K562 (cell line): Measurements from ENCODE around the gene ZER1. TPM values are rescaled to one million over a fixed set of nuclear protein-coding genes. Genes with fewer than 3 reads are reported as not detected.

Experiments
- EHMT2 ChIP-seq: fragments of 450-650 bp; IDR thresholded peaks from 2 replicates; pipeline ENCODE4 v1.6.1; 2018; ENCODE audit warnings: antibody characterized with exemption
- ESRRA ChIP-seq: fragments of 450-650 bp; IDR thresholded peaks from 2 replicates; pipeline ENCODE4 v1.6.1; 2014; ENCODE audit warnings: low read depth, mild to moderate bottlenecking, moderate library complexity, borderline replicate concordance
- ETV1 ChIP-seq: fragments of 450-650 bp; conservative IDR thresholded peaks from 2 replicates; pipeline ENCODE4 v1.6.1; 2016; ENCODE audit warnings: missing genetic modification characterization, control low read depth, low read depth, missing compliant biosample characterization
- FIP1L1 ChIP-seq: fragments of 200-400 bp; formaldehyde crosslinking; IDR thresholded peaks from 2 replicates; pipeline ENCODE4 v1.6.1; 2018; ENCODE audit warnings: mild to moderate bottlenecking, low read depth, low read length; ENCODE audit not compliant: poor library complexity, severe bottlenecking
- HMGN3 ChIP-seq: IDR thresholded peaks from 2 replicates; pipeline ENCODE4 v1.6.1; 2011; ENCODE audit warnings: borderline replicate concordance, low read depth, mild to moderate bottlenecking, mixed read lengths, low read length; ENCODE audit not compliant: insufficient read length; ENCODE audit errors: extremely low read depth
- HNRNPH1 ChIP-seq: fragments of 200-400 bp; formaldehyde crosslinking; optimal IDR thresholded peaks from 2 replicates; pipeline ENCODE3; 2017; ENCODE audit warnings: low read depth, mild to moderate bottlenecking, low read length, moderate library complexity
- JUN ChIP-seq, 2 experiments: sonication (generic) in 1 of 2; formaldehyde crosslinking in 1 of 2; IDR thresholded peaks; 2 replicates each; pipeline versions ENCODE4 v1.6.1 to v1.8.0; 2012 to 2022; ENCODE audit warnings: borderline replicate concordance in 2 of 2, mild to moderate bottlenecking in 2 of 2, improper control_type of control experiment in 1 of 2, low read depth in 1 of 2, low read length in 1 of 2, missing genetic modification reagents in 1 of 2
- KLF6 ChIP-seq: fragments of 250-450 bp; sonication (Bioruptor Pico); IDR thresholded peaks from 2 replicates; pipeline ENCODE4 v1.4.0; 2020; ENCODE audit warnings: mild to moderate bottlenecking, moderate library complexity, borderline replicate concordance
- MEIS2 ChIP-seq: fragments of 450-650 bp; IDR thresholded peaks from 2 replicates; pipeline ENCODE4 v1.6.1; 2014; ENCODE audit warnings: mild to moderate bottlenecking; ENCODE audit not compliant: partially characterized antibody
- SRF ChIP-seq, 2 experiments: fragments of 250-450, 450-650 bp in 1 of 2; sonication (Bioruptor Pico) in 1 of 2; sonication (generic) in 1 of 2; formaldehyde crosslinking; IDR thresholded peaks; 2 replicates each; pipeline versions ENCODE4 v1.5.0 to v1.5.1; 2020 to 2022; ENCODE audit warnings: mild to moderate bottlenecking in 1 of 2, missing genetic modification reagents in 1 of 2
- ZBTB17 ChIP-seq: fragments of 450-650 bp; formaldehyde crosslinking; IDR thresholded peaks from 2 replicates; pipeline ENCODE4 v1.4.0; 2020; ENCODE audit warnings: mild to moderate bottlenecking
- ZC3H11A ChIP-seq: IDR thresholded peaks from 2 replicates; pipeline ENCODE4 v1.6.1; 2012; ENCODE audit warnings: low read depth, low read length, improper control_type of control experiment
- ZFP1 ChIP-seq: fragments of 450-650 bp; formaldehyde crosslinking; IDR thresholded peaks from 2 replicates; pipeline ENCODE4 v1.4.0; 2020; ENCODE audit warnings: mild to moderate bottlenecking, mixed read lengths
- ZNF274 ChIP-seq: IDR thresholded peaks from 2 replicates; pipeline ENCODE4 v1.6.1; 2011; ENCODE audit warnings: low read depth, mild to moderate bottlenecking, low read length, moderate library complexity, borderline replicate concordance
- ZNF384 ChIP-seq: IDR thresholded peaks from 2 replicates; pipeline ENCODE4 v1.6.1; 2012; ENCODE audit warnings: low read depth, low read length, improper control_type of control experiment
- polyA plus RNA-seq, 8 experiments: library from polyadenylated mRNA; depleted of rRNA in 4 of 8; stranded (reverse) in 5 of 8; unstranded in 3 of 8; fragments of >200 nt; fragmentation: Nextera tagmentation in 2 of 8; fragmentation: Illumina TruSeq in 1 of 8; extraction: Ambion mirVana in 2 of 8; extraction: Trizol in 1 of 8; gene quantifications; 2 replicates each; pipeline versions ENCODE4 v1.2.1 to v1.2.3, GENCODE V29; 2011 to 2014; ENCODE audit warnings: inconsistent platforms in 1 of 8, missing spikeins in 1 of 8
- total RNA-seq, 7 experiments: library from RNA; depleted of rRNA in 6 of 7; stranded (reverse); fragments of >200 nt in 6 of 7; fragmentation: Illumina TruSeq in 2 of 7; extraction: Trizol in 2 of 7; gene quantifications; 2 replicates each; pipeline versions ENCODE4 v1.2.1 to v1.2.3, GENCODE V29; 2011 to 2021; ENCODE audit warnings: low replicate concordance in 1 of 7
- TF ChIP-seq, protein P1 (sequence below): fragments of 250-450 bp; sonication (Bioruptor Pico); IDR thresholded peaks from 2 replicates; pipeline ENCODE4 v1.4.0; 2020; ENCODE audit warnings: mild to moderate bottlenecking, moderate library complexity, borderline replicate concordance
- TF ChIP-seq, protein P2 (sequence below): conservative IDR thresholded peaks from 2 replicates; pipeline ENCODE4 v1.6.1; 2011; ENCODE audit warnings: low read depth, mild to moderate bottlenecking, low read length; ENCODE audit not compliant: control insufficient read depth
- TF ChIP-seq, protein P3 (sequence below): sonication (generic); IDR thresholded peaks from 2 replicates; pipeline ENCODE4 v1.6.1; 2016
- TF ChIP-seq, protein P4 (sequence below): fragments of 250-450 bp; sonication (Bioruptor Pico); IDR thresholded peaks from 2 replicates; pipeline ENCODE4 v1.4.0; 2020; ENCODE audit warnings: mild to moderate bottlenecking

ZER1 gene
- total and polyA plus RNA-seq, 9 of the 15 experiments (the other 6 are each of a cell fraction or from before 2014, with no cell fraction given): 0.07 to 10.7 (median 6.2) TPM

DNA sequence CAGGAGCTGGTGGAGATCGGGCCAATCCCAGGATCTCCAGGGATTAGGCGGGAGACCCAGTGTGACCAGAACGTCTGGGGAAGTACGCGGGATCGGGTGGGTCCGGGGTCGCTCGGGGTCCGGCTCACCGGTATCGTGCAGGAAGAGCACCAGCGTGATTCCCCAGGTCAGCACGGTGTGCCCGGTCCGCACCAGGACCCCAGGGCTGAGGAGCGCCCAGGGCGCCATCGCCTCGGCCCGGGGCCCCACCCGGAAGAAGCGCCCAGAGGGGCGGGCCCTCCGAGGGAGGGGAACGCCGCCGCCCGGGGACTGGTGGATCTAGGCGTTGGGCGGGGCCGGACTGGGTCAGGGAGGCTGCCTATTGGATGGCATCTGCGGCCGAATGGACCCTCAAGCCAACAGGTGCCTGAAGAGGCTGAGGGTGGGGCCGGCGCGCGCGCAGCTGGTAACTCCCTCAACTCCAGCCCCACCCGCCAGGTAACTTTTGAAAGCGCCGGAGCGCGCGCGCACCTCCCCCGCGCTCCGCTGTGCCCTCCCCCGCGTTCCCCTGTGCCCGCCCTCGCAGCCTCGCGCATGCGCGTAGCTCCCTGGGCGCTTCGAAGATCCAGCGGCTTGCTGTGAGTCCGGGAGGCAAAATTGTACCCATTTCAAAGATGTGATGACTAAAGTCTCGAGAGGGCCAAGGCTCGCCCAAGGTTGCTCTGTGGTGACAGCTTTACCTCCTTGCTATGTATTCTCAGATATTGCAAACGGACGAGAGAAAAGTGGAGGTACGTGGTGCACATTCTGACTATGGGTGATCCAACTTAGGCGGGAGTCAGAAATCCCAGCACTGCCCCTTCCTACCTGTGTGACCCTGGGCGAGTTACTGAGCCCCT, 47.6 kb downstream of the ZER1 start, which contains the start of gene ZDHHC12 (continued):
- TF ChIP-seq, protein P1, sequence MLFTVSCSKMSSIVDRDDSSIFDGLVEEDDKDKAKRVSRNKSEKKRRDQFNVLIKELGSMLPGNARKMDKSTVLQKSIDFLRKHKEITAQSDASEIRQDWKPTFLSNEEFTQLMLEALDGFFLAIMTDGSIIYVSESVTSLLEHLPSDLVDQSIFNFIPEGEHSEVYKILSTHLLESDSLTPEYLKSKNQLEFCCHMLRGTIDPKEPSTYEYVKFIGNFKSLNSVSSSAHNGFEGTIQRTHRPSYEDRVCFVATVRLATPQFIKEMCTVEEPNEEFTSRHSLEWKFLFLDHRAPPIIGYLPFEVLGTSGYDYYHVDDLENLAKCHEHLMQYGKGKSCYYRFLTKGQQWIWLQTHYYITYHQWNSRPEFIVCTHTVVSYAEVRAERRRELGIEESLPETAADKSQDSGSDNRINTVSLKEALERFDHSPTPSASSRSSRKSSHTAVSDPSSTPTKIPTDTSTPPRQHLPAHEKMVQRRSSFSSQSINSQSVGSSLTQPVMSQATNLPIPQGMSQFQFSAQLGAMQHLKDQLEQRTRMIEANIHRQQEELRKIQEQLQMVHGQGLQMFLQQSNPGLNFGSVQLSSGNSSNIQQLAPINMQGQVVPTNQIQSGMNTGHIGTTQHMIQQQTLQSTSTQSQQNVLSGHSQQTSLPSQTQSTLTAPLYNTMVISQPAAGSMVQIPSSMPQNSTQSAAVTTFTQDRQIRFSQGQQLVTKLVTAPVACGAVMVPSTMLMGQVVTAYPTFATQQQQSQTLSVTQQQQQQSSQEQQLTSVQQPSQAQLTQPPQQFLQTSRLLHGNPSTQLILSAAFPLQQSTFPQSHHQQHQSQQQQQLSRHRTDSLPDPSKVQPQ (CRISPR knock-in tag): no peak
- TF ChIP-seq ZFP1 (CRISPR knock-in tag) (no peak), ETV1 (tag) (0 out of 2 replicates have a peak, but pooled peaks have one; percentile 31), MEIS2 (peak; percentile 95), ZNF274 (no peak), HMGN3 (peak; percentile 84), FIP1L1 (peak; percentile 80), ZC3H11A (no peak), ZNF384 (no peak), KLF6 (CRISPR knock-in tag) (no peak), ESRRA (peak; percentile 64), HNRNPH1 (no peak), ZBTB17 (CRISPR knock-in tag) (0 out of 2 replicates have a peak, but pooled peaks have one; percentile 27), JUN (IDR thresholded peaks at IDR 0.05; ENCODE audit: borderline replicate concordance, low read depth, low read length) (peak; percentile 18; the same call in 1 of the 2 replicates), JUN (CRISPR knock-in tag; IDR thresholded peaks at IDR 0.05; ENCODE audit: borderline replicate concordance) (no peak), SRF (CRISPR knock-in tag; IDR thresholded peaks at IDR 0.05) (peak in 1 of 2 experiments; percentile 74; a peak in 2 of 4 replicates), EHMT2 (no peak)
- TF ChIP-seq, protein P2, sequence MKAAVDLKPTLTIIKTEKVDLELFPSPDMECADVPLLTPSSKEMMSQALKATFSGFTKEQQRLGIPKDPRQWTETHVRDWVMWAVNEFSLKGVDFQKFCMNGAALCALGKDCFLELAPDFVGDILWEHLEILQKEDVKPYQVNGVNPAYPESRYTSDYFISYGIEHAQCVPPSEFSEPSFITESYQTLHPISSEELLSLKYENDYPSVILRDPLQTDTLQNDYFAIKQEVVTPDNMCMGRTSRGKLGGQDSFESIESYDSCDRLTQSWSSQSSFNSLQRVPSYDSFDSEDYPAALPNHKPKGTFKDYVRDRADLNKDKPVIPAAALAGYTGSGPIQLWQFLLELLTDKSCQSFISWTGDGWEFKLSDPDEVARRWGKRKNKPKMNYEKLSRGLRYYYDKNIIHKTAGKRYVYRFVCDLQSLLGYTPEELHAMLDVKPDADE: peak; percentile 56; the same call in 1 of the 2 replicates
- TF ChIP-seq, protein P3, sequence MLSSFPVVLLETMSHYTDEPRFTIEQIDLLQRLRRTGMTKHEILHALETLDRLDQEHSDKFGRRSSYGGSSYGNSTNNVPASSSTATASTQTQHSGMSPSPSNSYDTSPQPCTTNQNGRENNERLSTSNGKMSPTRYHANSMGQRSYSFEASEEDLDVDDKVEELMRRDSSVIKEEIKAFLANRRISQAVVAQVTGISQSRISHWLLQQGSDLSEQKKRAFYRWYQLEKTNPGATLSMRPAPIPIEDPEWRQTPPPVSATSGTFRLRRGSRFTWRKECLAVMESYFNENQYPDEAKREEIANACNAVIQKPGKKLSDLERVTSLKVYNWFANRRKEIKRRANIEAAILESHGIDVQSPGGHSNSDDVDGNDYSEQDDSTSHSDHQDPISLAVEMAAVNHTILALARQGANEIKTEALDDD: no peak
- TF ChIP-seq, protein P4, sequence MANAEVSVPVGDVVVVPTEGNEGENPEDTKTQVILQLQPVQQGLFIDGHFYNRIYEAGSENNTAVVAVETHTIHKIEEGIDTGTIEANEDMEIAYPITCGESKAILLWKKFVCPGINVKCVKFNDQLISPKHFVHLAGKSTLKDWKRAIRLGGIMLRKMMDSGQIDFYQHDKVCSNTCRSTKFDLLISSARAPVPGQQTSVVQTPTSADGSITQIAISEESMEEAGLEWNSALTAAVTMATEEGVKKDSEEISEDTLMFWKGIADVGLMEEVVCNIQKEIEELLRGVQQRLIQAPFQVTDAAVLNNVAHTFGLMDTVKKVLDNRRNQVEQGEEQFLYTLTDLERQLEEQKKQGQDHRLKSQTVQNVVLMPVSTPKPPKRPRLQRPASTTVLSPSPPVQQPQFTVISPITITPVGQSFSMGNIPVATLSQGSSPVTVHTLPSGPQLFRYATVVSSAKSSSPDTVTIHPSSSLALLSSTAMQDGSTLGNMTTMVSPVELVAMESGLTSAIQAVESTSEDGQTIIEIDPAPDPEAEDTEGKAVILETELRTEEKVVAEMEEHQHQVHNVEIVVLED (CRISPR knock-in tag): peak; percentile 86
